Cardiac muscle cell (in vitro differentiated cells and primary cell): ENCODE data around the gene YEATS4. TPM values are rescaled to one million over a fixed set of nuclear protein-coding genes. Genes with fewer than 3 reads are reported as not detected.
"Not testable (repeated sequence)": the region's sequence is repeated elsewhere in the genome, so short reads cannot be mapped to it uniquely, and the experiment has no call there.

Experiments
- DNase-seq, 2 donors: peaks; one replicate each; pipeline versions ENCODE4 v3.0.0 to v3.0.0-alpha.2; 2010 to 2017; ENCODE audit warnings: low read depth in 1 of 2, low spot score in 1 of 2
- H3K27ac ChIP-seq: fragments of 200-600 bp; sonication (generic); 2 replicates; pipeline ENCODE4 v1.5.1; 2016
- H3K27me3 ChIP-seq: fragments of 200-600 bp; sonication (generic); 2 replicates; pipeline ENCODE4 v1.6.0; 2016; ENCODE audit warnings: control low read depth
- H3K36me3 ChIP-seq: fragments of 200-600 bp; sonication (generic); 2 replicates; pipeline ENCODE4 v1.5.1; 2016; ENCODE audit warnings: control low read depth
- H3K4me1 ChIP-seq: fragments of 200-600 bp; sonication (generic); 2 replicates; pipeline ENCODE4 v1.8.1; 2017; ENCODE audit warnings: low read depth, mild to moderate bottlenecking, mixed run types
- H3K4me3 ChIP-seq: fragments of 200-600 bp; sonication (generic); 2 replicates; pipeline ENCODE4 v1.5.1; 2016; ENCODE audit warnings: mild to moderate bottlenecking
- H3K9me3 ChIP-seq: fragments of 200-600 bp; sonication (generic); 2 replicates; pipeline ENCODE4 v1.5.1; 2017; ENCODE audit warnings: low read depth, mild to moderate bottlenecking, control low read depth
- polyA plus RNA-seq: library from polyadenylated mRNA; unstranded; fragments of >200 nt; fragmentation: Nextera tagmentation; extraction: Ambion mirVana; gene quantifications from 2 replicates; pipeline ENCODE4 v1.2.1, GENCODE V29; 2016
- total RNA-seq: library from RNA; depleted of rRNA; stranded (reverse); fragments of >200 nt; gene quantifications from 2 replicates; pipeline ENCODE4 v1.2.3, GENCODE V29; 2016
- TF ChIP-seq, protein P1 (sequence below): IDR thresholded peaks from 2 replicates; pipeline ENCODE4 v1.5.1; 2012; ENCODE audit warnings: low read depth, mild to moderate bottlenecking, low read length

Gene YEATS4
- total RNA-seq (123 and 129 TPM in 2 replicates), polyA plus RNA-seq (21.0 and 29.6 TPM in 2 replicates)

DNA sequence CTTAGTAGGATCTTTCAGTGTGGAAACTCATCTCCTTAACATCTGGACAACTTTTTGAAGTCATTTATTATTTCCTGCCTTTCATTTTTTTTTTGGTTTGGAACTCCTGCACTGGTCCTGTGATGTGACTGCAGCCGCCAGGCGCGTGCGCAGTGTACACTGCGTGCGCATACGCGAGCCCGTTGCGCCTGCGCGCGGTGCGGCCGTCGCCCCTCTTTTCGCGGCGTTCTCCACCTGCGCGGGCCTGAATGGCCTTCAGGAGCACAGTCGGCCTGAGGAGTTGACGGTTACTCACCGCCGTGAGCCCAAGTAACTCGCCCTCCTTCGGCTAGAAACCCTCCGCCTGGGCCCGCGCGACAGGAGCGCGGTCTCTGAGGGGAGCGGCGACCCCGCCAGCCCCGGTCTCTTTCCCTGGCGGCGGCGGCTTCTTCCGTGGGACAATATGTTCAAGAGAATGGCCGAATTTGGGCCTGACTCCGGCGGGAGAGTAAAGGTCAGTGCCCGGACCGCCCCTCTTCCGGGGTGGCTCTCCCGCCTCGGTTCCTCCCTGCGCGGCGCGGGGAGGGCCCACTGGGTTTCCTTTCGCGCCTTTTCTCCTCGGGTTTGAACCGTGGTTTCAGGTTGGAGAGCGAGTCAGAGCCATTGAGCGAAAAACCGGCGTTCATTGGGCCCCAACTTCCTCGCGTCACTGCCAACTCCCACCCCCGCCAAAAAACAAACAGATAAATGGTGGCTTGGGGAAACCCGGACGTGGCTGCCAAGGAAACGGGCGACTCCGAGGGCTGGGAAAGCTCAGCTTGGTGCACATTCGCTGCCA is at the start of gene YEATS4:
Gene YEATS4 (plus strand): TSS at position 213 of the 817 bp plus-strand sequence. CDS start 230 bp downstream, at position 443.
- TF ChIP-seq, protein P1, sequence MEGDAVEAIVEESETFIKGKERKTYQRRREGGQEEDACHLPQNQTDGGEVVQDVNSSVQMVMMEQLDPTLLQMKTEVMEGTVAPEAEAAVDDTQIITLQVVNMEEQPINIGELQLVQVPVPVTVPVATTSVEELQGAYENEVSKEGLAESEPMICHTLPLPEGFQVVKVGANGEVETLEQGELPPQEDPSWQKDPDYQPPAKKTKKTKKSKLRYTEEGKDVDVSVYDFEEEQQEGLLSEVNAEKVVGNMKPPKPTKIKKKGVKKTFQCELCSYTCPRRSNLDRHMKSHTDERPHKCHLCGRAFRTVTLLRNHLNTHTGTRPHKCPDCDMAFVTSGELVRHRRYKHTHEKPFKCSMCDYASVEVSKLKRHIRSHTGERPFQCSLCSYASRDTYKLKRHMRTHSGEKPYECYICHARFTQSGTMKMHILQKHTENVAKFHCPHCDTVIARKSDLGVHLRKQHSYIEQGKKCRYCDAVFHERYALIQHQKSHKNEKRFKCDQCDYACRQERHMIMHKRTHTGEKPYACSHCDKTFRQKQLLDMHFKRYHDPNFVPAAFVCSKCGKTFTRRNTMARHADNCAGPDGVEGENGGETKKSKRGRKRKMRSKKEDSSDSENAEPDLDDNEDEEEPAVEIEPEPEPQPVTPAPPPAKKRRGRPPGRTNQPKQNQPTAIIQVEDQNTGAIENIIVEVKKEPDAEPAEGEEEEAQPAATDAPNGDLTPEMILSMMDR = no peak
- Histone ChIP-seq H3K27ac (peak within 1 kb of the TSS; percentile 93), H3K36me3 (peaks cover 13% of the 10 kb centered on the region), H3K9me3 (no peaks in the 10 kb centered on the region), H3K4me1 (peaks cover 4% of the 10 kb centered on the region), H3K4me3 (peak within 1 kb of the TSS; percentile 91), H3K27me3 (no peaks in the 10 kb centered on the region)
- peak; percentile 90 for DNase-seq

DNA sequence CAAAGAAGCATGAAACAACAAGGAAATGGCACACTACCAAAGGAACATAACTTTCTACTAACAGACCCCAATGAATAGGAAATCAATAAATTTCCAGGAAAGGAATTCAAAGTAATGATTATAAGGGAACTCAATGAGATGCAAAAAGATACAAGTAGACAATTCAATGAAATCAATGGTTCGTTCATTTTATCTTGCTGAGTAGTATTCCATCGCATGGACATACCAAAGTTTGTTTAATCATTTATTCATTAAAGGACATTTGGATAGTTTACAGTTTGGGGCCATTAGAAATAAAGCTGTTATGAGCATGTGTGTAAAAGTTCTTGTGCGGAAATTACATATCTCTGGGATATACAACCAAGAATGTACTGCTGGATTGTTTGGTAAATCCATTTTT is 46.3 kb upstream of the YEATS4 start:
- H3K4me1 ChIP-seq = no peaks in the 10 kb centered on the region
- H3K9me3 ChIP-seq = no peaks in the 10 kb centered on the region
- H3K4me3 ChIP-seq = no peak overlapping the region
- TF ChIP-seq, protein P1 = no peak
- no peaks in the 10 kb centered on the region for H3K36me3 ChIP-seq
- DNase-seq = no peak
- no peaks in the 10 kb centered on the region for H3K27me3 ChIP-seq
- H3K27ac ChIP-seq = no peak overlapping the region

DNA sequence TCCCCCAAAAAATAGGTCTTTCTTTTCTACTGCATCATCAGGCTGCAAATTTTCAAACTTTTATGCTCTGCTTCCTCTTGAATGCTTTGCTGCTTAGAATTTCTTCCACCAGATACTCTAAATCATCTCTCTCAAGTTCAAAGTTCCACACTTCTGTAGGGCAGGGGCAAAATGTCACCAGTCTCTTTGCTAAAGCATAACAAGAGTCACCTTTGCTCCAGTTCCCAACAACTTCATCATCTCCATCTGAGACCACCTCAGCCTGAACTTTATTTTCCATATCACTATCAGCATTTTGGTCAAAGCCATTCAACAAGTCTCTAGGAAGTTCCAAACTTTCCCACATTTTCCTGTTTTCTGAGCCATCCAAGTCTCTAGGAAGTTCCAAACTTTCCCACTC is 42.8 kb upstream of the YEATS4 start:
- not testable (repeated sequence) for DNase-seq, H3K27me3 ChIP-seq, H3K36me3 ChIP-seq, H3K4me1 ChIP-seq, H3K9me3 ChIP-seq, H3K4me3 ChIP-seq, H3K27ac ChIP-seq

DNA sequence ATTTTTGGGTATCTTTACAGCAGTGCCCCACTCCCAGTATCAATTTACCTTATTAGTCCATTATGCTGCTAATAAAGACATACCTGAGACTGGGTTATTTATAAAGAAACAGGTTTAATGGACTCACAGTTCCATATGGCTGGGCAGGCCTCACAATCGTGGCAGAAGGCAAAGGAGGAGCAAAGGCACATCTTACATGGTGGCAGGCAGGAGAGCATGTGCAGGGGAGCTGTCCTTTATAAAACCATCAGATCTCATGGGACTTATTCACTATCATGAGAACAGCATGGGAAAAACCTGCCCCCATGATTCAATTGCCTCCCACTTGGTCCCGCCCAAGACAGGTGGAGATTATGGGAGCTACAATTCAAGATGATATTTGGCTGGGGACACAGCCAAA is 42.3 kb upstream of the YEATS4 start:
- H3K9me3 ChIP-seq, H3K4me3 ChIP-seq, H3K27me3 ChIP-seq, DNase-seq, H3K27ac ChIP-seq, H3K36me3 ChIP-seq, H3K4me1 ChIP-seq: not testable (repeated sequence)

DNA sequence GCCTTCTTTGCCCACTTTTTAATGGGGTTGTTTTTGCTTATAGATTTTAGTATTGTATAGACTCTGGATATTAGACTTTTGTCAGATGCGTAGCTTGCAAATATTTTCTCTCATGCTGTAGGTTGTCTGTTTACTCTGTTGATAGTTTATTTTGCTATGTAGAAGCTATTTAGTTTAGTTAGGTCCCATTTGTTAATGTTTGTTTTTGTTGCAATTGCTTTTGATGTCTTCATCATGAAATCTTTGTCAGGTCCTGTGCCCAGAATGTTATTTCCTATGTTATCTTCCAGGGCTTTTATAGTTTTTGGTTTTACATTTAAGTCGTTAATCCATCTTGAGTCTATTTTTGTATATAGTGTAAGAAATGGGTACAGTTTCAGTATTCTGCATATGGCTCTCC is 41.3 kb upstream of the YEATS4 start:
- Histone ChIP-seq H3K27me3 (no peaks in the 10 kb centered on the region), H3K27ac (no peak overlapping the region), H3K4me1 (no peaks in the 10 kb centered on the region), H3K4me3 (no peak overlapping the region), H3K36me3 (no peaks in the 10 kb centered on the region), H3K9me3 (no peaks in the 10 kb centered on the region)
- TF ChIP-seq, protein P1 = no peak
- DNase-seq = no peak

DNA sequence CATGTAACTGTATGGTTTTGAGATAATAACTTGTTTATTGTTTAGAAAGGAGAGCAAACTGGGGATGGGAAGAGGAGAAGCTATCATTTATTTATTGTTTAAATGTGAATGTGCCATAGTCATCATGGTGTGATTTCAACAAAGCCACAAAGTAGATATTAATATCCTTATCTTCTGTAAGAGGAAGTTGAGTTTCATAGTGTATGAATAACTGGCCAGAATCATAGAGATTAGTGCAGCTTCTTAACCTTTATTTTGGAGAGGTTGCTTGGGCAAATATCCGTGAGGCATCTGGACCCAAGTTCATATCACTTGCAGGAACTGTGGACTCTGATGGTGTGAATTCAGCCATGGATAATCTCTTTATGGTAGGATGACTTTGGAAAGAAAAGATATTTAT is 38.2 kb upstream of the YEATS4 start:
- H3K27ac ChIP-seq = no peak overlapping the region
- H3K9me3 ChIP-seq = no peaks in the 10 kb centered on the region
- no peaks in the 10 kb centered on the region for H3K27me3 ChIP-seq
- TF ChIP-seq, protein P1 = no peak
- no peaks in the 10 kb centered on the region for H3K36me3 ChIP-seq
- no peak overlapping the region for H3K4me3 ChIP-seq
- DNase-seq = no peak
- no peaks in the 10 kb centered on the region for H3K4me1 ChIP-seq
